AG10803 (cell line): Measurements from ENCODE around the gene LRRC36.

Experiments used
- DNase-seq: peaks from one replicate; pipeline ENCODE4 v3.0.0; 2010; ENCODE audit warnings: low read depth
- H3K4me3 ChIP-seq: 2 replicates; pipeline ENCODE4 v1.5.1; 2011; ENCODE audit warnings: mild to moderate bottlenecking, low read length, control low read depth
- TF ChIP-seq, protein P1 (sequence below): conservative IDR thresholded peaks from 2 replicates; pipeline ENCODE4 v1.5.1; 2011; ENCODE audit warnings: mild to moderate bottlenecking, low read length, control low read depth, inconsistent platforms

LRRC36 gene

DNA sequence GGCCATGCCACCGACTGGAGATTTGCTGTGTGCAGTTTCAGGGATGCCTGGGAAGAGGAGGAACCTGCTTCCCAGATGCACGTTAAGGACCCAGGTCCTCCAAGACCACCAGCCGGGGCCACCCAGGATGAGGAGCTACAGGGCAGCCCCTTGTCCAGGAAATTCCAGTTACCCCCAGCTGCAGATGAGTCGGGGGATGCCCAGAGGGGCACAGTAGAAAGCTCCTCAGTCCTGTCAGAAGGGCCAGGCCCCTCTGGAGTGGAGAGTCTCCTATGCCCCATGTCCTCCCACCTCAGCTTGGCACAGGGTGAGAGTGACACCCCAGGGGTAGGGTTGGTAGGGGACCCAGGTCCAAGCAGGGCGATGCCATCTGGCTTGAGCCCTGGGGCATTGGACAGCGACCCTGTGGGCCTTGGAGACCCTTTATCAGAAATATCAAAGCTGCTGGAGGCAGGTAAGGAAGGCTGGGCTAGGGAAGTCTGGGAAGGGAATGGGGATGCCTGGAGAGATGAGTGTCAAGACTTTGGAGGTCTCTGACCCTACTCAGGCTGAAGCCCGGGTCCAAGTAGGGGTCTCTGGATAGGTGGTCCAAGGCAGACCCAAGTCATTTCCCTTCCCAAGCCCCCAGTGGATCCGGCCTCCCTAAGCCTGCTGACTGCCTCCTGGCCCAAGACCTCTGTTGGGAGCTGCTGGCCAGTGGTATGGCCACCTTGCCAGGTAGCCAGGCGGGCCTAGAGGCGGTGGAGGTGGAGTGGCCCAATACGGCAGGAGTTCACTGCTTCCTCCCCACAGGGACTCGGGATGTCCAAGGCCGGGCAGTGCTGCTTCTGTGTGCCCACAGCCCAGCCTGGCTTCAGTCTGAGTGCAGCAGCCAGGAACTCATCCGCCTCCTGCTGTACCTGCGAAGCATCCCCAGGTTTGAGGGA, 46.3 kb upstream of the LRRC36 start:
- H3K4me3 ChIP-seq = peak overlapping the region; percentile 46
- DNase-seq = no peak

DNA sequence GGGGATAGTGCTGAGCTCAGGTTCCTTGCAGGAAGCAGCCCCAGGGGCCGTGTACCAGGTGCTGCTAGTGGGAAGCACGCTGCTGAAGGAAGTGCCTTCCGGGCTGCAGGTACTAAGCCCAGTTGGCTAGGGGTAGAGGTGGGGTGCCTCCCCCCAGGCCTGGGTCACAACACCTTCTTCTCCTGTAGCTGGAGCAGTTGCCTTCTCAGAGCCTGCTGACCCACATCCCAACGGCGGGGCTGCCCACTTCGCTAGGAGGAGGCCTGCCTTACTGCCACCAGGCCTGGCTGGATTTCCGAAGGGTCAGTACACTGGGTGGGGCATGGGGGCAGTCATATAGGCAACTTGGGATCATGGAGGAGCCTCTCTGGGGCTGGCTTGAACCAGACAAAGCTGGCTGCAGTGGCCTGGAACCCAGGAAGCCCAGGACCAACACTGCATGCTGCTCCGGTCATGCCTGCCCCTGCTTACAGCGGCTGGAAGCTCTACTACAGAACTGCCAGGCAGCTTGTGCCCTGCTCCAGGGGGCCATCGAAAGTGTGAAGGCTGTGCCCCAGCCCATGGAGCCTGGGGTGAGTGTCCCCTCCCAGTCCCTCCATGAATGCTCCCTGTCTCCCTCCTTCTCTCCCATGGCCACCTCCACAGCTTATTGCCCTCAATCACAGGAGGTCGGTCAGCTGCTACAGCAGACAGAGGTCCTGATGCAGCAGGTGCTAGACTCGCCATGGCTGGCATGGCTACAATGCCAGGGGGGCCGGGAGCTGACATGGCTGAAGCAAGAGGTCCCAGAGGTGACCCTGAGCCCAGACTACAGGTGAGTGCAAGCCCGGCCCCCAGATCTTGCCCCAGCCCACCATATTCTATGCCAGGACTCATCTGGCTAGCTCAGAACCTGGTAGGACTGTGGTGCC, 44.8 kb upstream of the LRRC36 start:
- DNase-seq = no peak
- no peak overlapping the region for H3K4me3 ChIP-seq
- TF ChIP-seq, protein P1, sequence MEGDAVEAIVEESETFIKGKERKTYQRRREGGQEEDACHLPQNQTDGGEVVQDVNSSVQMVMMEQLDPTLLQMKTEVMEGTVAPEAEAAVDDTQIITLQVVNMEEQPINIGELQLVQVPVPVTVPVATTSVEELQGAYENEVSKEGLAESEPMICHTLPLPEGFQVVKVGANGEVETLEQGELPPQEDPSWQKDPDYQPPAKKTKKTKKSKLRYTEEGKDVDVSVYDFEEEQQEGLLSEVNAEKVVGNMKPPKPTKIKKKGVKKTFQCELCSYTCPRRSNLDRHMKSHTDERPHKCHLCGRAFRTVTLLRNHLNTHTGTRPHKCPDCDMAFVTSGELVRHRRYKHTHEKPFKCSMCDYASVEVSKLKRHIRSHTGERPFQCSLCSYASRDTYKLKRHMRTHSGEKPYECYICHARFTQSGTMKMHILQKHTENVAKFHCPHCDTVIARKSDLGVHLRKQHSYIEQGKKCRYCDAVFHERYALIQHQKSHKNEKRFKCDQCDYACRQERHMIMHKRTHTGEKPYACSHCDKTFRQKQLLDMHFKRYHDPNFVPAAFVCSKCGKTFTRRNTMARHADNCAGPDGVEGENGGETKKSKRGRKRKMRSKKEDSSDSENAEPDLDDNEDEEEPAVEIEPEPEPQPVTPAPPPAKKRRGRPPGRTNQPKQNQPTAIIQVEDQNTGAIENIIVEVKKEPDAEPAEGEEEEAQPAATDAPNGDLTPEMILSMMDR = no peak

More for the DNA sequence above, 46.3 kb upstream of the LRRC36 start:
- TF ChIP-seq, protein P1 = no peak

DNA sequence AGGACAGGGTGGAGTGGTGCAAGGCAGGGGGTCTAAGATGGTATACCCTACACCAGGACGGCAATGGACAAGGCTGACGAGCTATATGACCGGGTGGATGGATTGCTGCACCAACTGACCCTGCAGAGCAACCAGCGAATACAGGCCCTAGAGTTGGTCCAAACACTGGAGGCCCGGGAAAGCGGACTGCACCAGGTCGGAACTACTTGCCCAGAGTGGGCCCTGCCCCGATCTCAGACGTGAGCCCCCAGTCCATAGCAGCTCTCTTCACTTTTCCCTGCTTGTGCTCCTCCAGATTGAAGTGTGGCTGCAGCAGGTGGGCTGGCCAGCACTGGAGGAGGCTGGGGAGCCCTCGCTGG, 44.2 kb upstream of the LRRC36 start:
- no peak for DNase-seq
- no peak overlapping the region for H3K4me3 ChIP-seq
- TF ChIP-seq, protein P1 = no peak

DNA sequence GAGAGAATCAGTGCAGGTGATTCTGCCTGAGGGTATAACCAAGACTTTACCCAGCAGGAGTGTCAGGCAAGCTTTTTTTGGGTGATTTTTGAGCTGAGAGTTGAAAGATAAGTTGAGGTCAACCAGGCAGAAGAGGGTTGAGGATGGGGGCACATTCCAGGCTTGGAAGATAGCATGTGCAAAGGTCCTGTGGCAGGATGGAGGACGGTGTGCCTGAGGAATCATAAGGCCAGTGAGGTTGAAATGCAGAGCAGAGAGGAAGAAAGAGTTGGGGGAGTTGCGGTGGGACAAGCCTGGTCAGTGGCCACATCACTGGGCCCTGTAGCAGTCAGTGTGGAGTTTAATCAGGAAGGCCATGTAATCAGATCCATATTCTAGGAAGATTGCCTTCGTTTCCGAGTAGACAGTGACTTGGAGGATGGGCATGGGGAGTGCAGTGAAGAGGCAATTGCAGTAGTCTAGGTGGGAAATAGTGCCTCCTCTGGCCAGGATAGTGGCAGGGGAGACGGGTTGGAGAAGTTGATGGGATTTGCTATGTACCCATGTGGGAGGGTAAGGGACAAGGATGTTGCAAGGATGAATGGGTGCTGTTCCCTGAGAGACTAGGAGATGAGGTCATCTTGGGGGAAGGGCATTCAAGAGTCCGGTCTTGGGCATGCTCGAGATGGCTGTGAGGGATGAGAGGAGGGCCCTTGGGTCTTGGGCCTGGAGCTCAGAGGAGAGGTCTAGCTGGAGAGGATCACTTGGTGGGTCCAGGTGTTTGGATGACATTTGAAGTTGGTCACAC, 43.4 kb upstream of the LRRC36 start:
- DNase-seq = peak; percentile 24
- H3K4me3 ChIP-seq = no peak overlapping the region

DNA sequence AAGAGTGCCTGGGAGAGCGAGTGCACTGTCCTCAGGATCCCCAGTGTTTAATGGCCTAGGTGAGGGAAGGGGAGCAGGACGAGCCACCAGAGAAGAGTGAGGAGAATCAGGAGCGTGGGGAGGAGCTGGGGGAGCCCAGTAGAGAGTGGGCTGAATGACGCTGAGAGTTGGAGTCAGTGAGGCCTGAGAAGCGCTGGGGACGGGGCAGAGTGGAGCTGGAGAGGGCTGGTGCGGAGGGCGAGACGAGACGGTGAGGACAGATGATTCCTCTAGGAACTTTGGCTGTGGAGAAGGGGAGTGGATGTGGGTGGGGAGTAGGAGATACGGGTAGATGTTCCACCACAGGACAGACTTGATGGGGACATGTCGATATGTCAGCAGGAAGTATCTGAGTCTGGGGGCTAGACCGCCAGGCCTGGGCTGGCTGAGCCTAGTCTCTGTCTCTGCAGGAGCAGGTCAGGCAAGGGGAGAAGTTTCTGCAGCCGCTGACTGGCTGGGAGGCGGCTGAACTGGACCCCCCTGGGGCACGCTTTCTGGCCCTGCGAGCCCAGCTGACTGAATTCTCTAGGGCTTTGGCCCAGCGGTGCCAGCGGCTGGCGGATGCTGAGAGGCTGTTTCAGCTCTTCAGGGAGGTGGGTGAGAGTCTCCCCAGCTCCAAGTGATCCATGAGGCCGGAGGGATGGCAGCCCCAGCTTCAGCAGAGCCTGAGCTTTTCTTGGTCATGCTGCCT, 42.6 kb upstream of the LRRC36 start:
- no peak for DNase-seq
- TF ChIP-seq, protein P1 = no peak
- H3K4me3 ChIP-seq = no peak overlapping the region

More for the DNA sequence above, 43.4 kb upstream of the LRRC36 start:
- TF ChIP-seq, protein P1 = no peak
